HT-29 (cell line): Measurements from ENCODE around the gene ZIC1. TPM values are rescaled to one million over a fixed set of nuclear protein-coding genes. Genes with fewer than 3 reads are reported as not detected.

Experiments used
- DNase-seq: peaks from one replicate; pipeline ENCODE4 v3.0.0-alpha.2; 2015; ENCODE audit warnings: low spot score
- total RNA-seq: library from RNA; depleted of rRNA; stranded (reverse); fragments of >200 nt; shearing (Covaris generic); gene quantifications from 2 replicates; pipeline ENCODE4 v1.2.3, GENCODE V29; 2014

The ZIC1 gene
- total RNA-seq, 1 experiment from 2014 or later: not detected

DNA sequence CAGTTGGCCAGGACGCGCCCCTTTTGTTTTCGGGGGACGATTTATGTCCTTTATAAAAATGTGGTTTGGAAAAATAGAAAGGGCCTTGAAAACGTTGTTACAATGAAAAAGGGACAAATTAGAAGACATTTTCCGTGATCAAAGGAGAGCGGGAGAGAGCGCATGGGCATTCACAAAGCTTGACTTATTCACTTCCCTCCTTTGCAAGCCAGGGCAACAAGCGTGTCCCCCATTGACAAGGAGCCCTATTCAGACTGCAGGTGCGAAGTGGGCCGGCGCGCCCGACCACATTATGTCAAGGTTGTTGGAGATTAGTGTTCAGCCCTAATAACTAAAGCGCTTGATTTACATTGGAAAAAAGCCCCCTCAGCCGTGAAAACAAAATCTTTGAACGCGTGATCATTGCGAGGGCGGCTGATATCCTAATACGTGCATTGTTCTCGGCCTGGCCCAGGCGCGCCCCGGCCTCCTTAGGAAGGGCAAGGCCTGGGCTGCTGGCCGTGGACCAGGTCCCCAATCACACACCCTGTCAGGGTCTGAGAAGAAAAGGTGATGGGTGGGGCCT, 28.7 kb upstream of the ZIC1 start:
- DNase-seq: no peak

DNA sequence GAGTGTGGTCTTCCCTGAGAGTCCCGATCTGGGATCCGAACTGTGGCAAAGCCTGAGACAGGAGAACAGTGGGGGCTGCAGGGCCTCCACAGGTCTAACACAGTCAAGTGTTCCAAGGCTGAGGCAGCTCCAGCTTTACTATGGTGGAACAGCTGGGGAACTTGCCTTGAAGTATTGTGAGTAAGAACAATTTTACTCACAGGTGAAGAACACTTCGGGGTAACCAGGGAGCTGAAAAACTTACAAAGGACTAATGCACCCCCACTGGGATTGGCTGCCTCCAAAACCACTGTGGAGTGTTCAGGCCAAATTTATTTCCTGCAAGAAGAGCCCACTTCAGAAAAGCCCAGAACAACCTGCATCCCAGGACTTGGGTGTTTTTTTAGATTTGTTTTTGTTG, 28.2 kb upstream of the ZIC1 start:
- no peak for DNase-seq

DNA sequence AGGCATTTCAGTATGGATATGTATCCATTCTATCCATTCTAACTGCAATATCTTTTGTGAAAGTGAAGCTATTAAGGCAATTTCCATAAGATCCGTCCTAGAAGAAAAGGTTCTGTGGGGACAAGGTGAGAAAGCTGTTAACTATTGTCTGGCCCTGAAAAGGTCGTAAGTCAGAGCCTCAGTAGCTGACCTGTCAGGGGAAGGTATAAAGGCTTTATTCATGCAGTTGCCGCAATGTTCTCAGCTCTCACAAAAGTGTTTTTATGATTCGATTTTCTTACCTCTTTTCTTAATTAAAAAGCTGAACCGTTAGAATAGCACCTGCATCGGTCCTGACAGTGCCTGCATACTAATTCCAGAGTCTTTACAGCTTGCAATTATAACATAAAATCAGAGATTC, 27.6 kb upstream of the ZIC1 start:
- no peak for DNase-seq

DNA sequence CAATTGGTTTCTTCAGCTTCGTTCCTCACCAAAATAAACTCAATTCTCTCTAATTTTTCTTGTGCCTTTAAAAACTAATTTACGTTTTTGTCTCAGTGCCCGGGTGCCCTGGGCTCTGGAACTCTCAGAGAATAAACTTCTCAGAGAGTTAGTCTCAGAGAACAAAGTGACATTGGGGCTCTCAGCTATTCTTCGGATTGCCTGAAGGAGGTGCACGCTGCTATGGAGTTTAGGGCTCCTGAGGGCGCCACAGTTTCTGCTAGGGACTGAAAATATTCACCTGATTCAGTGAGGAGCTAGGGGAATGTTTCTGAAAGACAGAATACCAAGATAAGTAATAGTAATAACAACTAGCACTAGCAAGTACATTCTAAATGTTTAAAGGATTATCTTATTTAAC, 25.5 kb upstream of the ZIC1 start:
- DNase-seq: peak; percentile 61

DNA sequence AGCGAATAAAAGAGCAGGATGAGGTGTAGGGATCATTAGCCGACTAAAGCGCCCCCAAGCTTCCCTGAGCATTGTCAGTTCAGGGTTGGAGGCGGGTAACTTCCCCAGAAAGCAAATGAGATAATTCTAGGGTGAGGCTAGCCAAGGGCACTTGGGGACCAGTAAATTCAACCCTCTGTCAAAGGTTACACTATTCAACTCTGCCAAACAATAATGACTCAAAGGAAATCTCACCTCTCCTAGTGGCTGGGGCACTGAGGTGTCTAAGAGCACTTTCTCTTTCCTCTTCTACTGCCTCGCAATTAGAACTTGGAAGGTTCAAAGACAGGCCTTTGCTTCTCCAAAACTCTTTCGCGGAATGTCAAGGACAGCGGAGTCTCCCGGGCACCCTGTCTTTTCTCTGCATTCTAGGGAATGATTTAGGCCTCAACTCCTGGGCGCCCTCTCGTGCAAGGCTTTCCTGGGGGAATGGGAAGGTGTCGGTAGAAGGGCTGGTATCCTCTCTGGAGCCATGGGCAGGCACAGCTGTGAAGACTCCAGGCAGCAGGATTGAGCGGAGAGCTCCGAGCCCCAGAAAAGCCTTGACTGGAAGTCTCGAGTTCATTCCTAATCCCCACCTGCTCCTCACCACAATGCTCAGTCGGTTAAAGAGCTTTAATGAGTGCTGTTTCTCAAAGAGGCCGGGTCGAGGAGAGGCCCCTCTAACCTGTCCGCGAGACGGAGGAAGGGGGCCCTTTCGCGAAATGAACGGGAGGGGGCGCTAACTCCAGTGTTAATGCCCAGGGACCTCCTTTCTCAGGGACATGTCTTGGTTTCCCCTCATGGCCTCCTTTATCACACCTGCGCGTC, 24.7 kb upstream of the ZIC1 start:
- DNase-seq: no peak

DNA sequence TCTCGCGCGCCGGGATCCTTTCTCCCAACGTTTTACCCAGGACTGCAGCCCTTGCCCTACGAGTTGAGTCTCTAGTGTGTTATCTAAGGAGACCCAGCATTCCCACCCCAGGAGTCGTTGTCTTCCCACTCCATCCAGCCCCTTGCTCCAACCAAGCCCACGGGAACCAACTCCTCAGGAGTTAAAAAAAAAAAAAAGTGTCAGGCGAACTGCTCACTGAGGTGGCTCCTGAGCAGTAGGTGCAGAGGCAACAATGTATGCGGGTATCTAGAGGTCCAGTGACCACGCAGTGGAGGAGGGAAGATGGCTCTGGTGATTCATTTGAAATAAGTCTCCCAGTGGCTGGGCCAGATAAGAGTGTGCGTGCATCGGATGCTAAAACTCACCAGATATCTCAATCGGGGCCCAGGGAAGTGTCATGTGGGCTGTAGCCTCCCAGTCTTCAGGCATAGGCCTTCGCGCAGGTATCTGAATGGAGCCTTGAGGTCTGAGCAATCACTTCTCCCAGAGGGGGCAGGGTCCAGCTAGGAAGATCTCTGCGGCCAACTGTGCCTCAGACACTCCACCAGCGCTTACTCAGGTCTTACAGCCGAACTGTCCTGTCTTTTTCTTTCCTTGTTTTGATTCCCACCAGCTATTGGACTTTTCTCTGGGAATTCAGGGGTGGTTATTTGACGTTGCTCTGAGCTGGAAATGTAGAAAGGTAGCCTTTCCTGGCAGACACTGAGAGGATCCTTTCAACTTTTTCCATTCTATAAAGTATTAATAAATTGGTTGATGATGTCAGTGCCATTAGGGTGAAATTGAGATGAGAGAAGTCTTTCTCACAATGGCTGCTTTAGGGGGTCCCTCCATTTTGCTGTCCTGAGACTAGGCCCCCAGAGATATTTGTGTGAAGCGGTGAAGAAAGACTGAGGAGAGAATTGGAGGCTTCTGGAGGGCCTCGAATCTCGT, 23.8 kb upstream of the ZIC1 start:
- DNase-seq: no peak

DNA sequence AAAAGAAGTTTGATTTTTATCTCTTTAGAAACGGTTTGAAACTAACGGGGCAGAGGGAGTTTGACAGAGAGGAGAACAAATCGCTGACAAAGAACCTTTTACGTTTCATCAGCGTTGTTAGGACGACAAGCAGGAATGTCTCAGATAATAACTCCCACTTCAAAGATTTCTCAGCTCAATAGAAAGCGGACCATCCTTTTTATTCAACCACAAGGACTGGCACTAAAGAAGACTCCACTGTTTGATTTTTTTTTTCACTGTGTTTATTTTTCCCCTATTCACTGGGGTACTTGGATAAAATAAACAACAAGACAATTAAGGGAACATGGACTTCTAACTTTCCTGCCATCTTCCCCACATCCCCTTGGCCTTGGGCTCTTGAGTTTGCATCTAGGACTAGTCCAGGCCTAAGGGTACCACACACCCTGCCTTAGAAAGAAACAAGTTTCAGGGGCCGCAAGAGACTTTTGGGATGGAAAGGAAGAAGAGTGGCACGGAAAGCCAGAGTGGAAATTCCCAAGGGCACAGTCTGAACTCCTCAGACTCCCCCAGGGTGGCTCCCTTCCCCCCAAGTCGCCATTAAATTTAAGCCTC, 21.8 kb upstream of the ZIC1 start:
- no peak for DNase-seq

DNA sequence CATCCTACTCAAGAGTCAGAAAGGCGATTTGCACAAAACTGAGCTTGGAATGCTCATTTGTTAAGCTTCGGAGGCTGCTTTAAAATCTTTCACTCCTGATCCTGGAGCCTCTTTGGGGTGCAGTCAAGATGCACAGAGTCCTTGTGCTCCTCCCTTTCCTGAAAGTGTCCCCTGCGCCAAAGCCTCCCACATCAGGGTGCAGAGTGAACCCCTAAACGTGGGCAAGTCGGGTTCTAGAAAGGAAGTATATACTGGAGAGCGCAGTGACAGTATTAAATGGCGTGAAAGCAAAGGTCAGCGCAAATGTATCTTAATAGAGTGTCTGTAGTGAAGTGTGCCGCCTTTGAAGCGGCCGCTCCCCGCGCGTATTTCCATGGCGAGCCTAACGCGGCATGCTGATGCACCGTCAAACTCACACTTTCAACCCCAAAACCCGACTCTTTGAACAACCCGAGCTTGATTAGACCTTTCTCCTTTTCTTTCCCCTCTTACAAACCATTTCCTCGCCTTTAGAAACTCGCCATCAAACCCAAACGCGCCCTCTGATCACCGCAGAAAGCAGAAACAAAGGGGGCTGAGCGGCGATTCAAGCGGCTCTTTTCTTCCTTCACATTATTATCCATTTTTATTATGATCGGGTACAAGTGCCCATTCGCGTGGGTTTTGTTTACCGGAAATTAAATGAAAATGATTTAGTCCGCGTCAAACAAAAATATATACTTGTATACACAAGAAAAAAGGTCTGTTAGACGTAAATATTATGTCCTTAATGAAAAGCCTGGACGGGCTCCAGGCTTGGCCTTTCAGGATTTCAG, 21.1 kb upstream of the ZIC1 start:
- no peak for DNase-seq

DNA sequence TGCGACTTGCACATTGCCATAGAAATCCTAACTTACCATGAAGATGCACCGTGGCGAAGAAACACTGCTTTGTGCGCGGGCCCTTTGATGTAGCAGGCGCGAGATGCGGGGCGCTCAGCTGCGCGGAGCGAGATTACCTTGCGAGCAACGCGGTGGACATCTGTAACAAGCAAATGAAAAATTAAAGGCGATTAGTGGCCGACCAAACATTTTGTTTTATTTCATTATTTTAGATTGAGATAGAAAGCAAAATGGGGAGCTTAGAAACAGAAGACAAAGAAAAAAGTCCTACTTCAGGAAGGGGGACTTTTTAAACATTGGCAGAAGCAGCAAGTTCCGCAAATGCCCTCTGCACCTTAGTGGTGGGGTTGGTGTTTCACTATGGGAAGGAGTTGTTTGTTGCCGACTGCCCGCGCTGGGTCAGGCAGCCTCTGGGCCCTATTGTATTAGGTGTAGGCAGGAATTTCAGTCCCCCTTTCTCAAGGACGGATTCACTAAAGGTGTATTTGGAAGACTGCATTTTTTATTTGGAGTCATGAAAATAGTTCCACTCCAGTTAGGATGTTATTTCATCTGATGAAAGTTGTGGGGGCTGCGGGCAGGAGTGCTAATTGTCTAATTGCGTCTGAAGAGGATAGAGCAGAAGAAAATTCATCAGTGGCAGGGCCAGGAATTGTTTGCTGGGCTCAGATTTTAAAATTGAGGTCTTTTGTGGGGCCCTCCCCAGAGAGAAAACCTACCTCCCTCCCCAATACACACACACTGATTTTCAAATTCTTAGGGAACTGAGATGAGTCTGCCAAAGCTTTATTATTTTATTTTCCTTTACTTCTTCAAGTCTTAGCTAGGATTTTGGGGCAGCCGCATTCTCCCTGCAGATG, 20.2 kb upstream of the ZIC1 start:
- no peak for DNase-seq

DNA sequence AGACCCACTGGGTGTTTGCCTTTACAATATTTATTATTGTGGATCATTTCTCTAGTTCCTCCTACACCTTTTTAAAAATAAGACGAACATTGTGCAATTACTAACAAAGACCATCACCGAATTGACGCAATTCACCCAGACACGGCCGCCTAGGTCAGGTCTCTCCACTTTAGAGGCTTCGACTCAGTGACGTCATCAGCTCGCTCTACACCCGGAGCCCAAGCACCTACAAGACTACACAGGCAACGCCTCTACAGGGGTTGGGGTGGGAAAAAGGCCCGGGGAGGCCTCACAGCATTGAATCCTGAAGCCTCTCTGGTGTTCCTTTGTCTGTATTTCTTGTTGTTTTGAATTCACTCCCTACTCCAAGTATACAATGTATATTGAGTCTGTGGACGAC, 19.4 kb upstream of the ZIC1 start:
- DNase-seq: no peak

DNA sequence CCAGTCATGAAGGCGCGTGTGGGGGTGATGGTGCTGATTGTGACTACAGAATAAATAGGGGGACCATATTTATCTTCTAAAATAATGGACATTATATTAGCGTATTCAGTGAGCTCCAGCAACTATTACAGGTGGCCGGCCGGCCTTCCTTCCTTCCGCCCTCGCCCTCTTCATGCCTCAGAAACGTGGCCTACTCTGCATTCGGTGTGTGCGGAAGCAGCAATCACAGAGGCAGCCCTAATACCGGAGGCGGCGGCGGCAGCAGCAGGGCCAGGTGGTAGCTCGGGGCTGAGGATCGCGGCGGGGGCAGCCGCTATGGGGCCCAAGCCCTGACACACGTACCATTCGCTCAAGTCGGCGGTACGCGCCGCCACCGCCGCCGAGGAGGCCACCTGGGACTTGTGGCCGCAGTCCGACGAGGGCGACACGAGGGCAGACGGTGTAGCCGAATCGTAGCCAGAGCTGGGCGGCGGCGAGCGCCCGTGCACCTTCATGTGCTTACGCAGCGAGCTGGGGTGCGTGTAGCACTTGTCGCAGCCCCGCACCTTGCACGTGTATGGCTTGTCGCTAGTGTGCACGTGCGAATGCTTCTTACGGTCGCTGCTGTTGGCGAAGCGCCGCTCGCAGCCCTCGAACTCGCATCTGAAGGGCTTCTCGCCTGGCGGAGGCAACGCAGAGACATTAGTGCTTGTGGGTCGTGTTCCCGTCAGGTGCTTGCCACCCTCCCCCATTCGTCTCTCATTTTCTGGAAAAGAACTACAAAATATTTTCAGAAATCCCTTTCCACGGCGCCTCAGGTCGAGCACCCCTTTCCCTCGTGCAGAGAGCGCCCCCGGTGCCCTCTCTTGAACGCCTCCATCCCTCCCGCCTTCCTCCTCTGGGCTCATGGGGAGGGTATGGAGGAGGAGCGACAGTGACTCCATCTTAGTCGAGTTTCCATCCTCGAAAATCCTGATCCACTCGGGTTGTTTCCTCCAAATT, 18.3 kb upstream of the ZIC1 start:
- DNase-seq: no peak

DNA sequence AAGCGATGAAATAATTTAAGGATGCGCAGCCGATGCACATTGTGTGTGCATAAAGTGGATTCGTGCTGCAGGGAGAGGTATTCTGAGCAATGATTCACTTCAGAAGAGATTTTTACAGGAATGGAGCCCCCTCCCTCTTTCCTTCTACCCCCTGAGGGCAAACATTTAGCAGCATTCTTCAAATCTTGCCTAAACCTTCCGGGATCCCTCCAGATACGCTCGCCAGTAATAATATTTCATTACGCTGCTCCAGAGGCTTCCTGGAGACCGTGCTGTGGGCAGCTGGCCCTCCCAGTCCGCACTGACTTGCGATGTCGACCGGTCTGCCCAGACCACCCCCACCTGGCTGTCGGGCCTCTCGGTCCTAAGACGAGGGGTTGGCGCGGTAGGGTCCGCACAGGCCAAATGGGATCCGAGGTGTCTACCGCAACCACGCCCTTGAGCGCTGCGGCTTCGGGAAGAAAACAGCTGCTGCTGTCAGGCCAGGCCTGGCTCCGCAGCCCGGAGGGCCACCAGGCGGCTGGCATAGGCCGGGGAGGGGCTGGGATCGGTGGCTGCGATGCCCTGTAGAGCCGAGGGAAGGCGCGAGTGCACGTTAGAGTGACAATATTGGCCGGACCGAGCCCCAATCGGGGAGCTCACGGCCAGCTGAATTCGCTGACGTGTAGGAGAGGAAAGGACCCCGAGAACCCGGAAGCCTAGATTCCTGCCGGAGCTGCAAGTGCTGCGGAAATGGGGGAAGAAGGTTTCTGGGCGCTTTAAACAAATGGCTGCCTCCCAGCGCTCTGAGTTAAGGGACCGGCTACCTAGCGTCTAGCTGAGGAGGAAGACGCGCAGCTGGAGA, 17.2 kb upstream of the ZIC1 start:
- DNase-seq: no peak

DNA sequence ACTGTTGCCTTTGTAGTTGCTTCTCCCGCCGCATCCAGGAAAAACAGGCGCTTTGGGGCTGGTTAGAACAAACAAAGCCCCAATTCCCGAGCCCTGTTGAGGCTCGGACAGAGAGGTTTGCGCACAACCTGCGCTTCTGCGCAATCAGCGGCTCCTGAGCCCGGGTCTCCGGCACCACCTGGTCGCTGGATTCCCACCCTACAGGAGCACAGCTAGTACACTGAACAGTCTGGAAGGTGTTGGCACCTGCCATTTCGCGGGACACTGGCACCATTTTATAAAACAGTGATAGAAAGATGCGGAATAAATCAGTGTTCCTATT, 16.6 kb upstream of the ZIC1 start:
- DNase-seq: no peak

DNA sequence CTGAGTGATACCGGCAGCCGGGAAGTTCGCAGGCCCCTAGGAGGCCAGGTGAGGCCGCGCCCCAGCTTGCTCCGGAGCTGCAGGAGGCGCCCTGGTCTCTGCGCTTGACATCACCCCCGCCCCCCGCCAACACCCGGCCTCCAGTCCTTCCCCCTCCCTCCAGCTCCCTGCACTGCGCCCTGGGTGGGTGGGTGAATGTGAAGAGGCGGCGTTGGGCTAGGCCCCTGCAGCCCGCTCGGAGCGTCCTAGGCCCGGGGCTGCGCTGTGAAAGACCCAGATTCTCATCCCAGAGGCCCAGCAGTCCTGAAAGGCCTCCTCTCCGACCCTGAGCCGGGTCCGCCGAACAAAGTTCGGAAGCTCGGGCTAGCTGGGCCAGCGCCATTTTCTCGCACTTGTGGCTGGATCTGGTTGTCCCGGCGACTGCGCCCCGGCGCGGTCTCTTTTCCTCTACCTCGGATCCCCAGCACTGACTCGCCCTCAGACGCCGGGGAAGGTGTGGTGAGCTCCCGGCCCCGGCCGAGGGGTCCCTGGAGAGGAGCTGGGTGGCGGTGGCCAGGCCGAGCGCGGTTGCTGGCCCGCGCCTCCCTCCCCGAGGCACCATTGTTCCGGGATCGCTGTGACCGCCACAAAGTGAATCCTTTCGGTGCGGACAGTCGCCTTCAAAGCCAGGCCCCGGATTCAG, 15.8 kb upstream of the ZIC1 start:
- no peak for DNase-seq

DNA sequence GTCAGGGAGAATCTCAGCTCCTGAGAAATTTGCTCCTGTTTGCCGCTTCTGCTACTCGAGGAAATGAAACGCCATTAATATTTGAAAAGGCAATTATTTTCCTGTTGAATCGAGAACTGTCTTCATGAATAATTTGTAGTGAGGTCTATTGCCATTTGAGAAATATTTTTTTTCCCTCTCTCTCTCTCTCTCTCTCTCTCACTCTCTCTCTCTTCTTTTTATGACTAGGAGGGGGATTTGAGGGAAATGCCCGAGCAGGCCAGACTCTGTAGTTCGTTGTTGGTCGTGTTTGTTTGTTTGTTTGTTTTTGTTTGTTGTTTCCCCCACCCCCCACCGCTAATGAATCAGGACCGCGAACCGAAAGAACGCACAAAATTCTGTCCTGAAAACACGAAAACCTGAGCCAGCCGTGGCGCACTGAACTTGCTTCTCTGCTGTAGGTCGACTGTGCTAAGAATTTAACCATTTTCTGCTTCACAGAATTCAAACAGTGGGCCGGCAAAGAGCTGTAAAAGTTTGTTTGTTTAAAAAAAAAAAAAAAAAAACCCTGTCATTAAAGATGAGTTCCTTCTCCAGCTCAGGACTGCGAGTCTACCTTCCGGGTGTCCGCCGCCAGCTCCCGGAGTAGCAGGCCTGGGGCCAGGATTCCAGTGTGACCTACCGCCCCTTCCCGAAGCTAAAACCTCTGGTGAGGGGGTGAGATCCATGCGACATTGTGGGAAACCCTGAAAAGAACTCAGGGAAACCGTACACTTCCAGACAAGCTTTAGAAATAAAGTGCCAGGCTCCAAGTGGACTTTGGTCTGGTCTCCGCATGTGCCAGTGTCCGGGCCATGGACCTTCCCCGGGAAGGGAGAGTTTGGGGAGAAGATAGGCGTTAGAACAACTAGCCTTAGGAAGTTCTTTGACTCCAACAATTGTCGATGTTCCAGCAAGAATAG, 15.0 kb upstream of the ZIC1 start:
- no peak for DNase-seq

DNA sequence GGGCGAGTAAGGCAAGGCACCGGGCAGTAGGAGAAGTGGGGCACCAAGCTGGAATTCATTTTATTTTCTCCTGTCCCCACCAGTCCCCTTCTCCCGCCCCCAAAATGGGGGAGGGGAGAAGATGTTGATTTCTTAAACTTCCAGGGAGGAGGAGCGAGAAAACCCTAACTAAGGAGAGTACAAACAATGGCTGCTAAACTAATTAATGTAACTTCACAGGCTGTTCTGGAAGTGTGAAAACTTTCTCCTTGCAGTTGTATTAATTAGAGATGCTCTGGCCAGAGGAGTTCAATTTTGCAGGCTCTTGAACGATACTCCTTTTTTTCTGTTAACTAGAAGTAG, 14.3 kb upstream of the ZIC1 start:
- no peak for DNase-seq
